BE2C (cell line): ENCODE data around the gene NACC1.

Experiments
- DNase-seq: peaks from one replicate; pipeline ENCODE4 v3.0.0-alpha.2; 2020
- H3K27me3 ChIP-seq: fragments of 250-450 bp; sonication (Bioruptor Pico); 2 replicates; pipeline ENCODE4 v1.5.1; 2020; ENCODE audit warnings: mild to moderate bottlenecking
- H3K36me3 ChIP-seq: fragments of 250-450 bp; sonication (Bioruptor Pico); 2 replicates; pipeline ENCODE4 v1.5.1; 2020; ENCODE audit warnings: mild to moderate bottlenecking
- H3K4me1 ChIP-seq: fragments of 250-450 bp; sonication (Bioruptor Pico); 2 replicates; pipeline ENCODE4 v1.5.1; 2020
- H3K4me3 ChIP-seq: 2 replicates; pipeline ENCODE4 v1.5.1; 2011; ENCODE audit warnings: low read depth, low read length
- H3K9me3 ChIP-seq: fragments of 250-450 bp; sonication (Bioruptor Pico); 2 replicates; pipeline ENCODE4 v1.5.1; 2020
- TF ChIP-seq, protein P1 (sequence below): IDR thresholded peaks from 2 replicates; pipeline ENCODE4 v1.5.1; 2012; ENCODE audit warnings: mild to moderate bottlenecking, low read depth, low read length

Gene NACC1

DNA sequence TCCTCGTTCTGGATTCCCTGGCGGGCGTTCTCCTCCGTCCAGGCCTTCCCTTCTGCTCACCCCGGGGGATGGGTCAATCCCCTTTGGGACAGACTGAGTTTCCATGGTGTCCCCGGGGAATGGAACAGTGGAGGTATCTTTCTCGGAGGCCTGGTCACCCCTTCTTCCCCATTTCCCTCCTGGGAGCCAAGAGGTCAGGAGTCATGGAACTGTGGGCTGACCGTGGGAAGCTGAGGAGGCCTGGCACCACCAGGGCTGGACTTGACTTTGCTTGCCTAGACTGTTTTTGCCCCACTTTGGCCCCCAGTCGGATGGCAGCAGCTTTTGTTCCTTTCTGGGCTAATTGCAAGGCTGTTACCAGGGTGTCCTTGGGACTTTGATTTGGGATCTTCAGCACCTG, 2.0 kb downstream of the NACC1 start:
- no peak for DNase-seq
- Histone ChIP-seq H3K4me1 (peaks cover 5% of the 10 kb centered on the region), H3K27me3 (no peaks in the 10 kb centered on the region), H3K4me3 (no peak overlapping the region; the same call in 1 of the 2 replicates), H3K36me3 (peaks cover 18% of the 10 kb centered on the region), H3K9me3 (no peaks in the 10 kb centered on the region)
- TF ChIP-seq, protein P1, sequence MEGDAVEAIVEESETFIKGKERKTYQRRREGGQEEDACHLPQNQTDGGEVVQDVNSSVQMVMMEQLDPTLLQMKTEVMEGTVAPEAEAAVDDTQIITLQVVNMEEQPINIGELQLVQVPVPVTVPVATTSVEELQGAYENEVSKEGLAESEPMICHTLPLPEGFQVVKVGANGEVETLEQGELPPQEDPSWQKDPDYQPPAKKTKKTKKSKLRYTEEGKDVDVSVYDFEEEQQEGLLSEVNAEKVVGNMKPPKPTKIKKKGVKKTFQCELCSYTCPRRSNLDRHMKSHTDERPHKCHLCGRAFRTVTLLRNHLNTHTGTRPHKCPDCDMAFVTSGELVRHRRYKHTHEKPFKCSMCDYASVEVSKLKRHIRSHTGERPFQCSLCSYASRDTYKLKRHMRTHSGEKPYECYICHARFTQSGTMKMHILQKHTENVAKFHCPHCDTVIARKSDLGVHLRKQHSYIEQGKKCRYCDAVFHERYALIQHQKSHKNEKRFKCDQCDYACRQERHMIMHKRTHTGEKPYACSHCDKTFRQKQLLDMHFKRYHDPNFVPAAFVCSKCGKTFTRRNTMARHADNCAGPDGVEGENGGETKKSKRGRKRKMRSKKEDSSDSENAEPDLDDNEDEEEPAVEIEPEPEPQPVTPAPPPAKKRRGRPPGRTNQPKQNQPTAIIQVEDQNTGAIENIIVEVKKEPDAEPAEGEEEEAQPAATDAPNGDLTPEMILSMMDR: no peak

DNA sequence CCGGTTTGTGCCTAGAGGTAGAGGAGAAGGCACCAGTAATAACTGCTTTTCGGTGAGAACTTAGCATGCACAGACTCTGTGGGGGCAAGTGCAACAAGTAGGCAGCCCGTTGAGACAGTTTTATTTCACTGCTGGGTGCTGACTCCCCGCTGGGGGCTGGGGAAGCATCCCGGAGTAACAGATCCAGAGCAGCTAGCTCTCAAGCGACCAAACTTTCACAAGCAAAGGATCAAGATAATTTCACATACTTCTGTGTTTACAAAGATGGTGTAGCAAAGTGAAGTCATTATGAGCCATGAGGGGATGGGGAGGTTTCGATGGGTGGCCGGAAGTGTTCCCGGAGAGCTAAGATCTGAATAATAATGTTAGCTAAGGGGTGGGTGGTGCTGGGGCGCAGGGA, 2.8 kb downstream of the NACC1 start:
- Histone ChIP-seq H3K9me3 (no peaks in the 10 kb centered on the region), H3K4me3 (no peak overlapping the region), H3K36me3 (peaks cover 19% of the 10 kb centered on the region), H3K4me1 (no peaks in the 10 kb centered on the region), H3K27me3 (no peaks in the 10 kb centered on the region)
- TF ChIP-seq, protein P1: no peak
- no peak for DNase-seq

DNA sequence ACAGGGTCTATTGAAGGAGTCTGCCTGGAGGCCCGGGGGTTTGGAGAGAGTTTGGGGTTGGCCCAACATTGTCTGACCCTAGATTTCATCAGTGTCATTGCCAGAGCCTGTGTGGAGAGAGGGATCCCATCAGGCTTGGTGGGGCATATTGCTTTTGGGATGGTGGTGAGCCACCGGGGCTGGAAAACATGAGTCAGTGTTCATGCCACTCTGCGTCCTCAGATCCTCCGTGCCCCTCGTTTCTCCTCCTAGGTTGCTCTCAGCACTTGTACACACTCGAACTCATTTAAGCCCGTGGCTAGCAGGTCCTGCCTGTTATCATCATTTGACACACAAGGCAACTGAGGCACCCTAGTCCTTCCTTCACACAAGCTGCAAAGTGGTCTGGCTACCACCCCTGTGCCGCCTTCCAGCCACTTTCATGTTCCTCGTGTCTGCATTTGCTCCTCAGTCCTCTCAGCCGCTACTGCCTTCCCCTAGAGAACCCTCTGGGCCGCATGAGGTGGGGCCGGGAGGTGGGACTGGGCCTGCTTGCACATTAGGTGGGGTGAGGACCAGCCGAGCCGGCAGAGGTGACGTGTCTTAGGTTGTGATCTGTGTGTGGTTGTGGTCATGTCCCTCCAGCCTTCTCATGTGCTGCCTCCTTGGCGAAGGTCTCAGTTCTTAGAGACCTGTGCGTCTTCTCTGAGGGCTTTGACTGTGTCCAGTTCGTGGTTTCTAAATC, 3.6 kb downstream of the NACC1 start:
- no peak for DNase-seq
- Histone ChIP-seq H3K9me3 (no peaks in the 10 kb centered on the region), H3K4me3 (no peak overlapping the region), H3K27me3 (no peaks in the 10 kb centered on the region), H3K4me1 (no peaks in the 10 kb centered on the region), H3K36me3 (peaks cover 26% of the 10 kb centered on the region)
- TF ChIP-seq, protein P1: no peak

DNA sequence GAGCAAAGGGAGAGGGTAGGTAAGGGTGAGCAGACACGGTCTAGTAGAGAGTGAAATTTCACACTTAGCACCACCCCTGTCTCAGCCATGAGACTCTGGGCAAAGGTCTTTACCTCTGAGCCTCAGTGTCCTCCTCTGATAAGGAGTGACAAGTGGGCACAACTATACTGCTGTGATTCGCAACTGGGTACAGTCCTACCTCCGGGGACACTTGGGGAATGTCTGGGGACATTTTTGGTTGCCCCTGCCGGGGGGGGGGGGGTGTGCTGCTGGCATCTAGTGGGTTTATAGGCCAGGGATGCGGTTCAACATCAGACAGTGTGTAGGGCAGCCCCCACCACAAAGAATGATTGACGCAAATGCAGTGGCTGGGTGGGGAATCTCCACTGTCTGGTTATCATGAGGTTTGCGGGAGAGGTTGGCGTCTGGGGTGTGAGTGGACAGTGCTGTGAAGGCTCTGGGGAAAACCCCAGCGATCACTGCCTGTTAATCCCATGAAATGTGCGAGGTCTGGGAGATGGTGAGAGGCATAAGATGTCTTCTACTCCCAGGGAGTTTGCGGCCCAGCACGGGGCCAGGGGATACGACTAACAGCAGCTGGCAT, 4.3 kb downstream of the NACC1 start:
- Histone ChIP-seq H3K27me3 (no peaks in the 10 kb centered on the region), H3K4me3 (no peak overlapping the region), H3K9me3 (no peaks in the 10 kb centered on the region), H3K36me3 (peaks cover 26% of the 10 kb centered on the region), H3K4me1 (no peaks in the 10 kb centered on the region)
- DNase-seq: no peak
- TF ChIP-seq, protein P1: no peak

DNA sequence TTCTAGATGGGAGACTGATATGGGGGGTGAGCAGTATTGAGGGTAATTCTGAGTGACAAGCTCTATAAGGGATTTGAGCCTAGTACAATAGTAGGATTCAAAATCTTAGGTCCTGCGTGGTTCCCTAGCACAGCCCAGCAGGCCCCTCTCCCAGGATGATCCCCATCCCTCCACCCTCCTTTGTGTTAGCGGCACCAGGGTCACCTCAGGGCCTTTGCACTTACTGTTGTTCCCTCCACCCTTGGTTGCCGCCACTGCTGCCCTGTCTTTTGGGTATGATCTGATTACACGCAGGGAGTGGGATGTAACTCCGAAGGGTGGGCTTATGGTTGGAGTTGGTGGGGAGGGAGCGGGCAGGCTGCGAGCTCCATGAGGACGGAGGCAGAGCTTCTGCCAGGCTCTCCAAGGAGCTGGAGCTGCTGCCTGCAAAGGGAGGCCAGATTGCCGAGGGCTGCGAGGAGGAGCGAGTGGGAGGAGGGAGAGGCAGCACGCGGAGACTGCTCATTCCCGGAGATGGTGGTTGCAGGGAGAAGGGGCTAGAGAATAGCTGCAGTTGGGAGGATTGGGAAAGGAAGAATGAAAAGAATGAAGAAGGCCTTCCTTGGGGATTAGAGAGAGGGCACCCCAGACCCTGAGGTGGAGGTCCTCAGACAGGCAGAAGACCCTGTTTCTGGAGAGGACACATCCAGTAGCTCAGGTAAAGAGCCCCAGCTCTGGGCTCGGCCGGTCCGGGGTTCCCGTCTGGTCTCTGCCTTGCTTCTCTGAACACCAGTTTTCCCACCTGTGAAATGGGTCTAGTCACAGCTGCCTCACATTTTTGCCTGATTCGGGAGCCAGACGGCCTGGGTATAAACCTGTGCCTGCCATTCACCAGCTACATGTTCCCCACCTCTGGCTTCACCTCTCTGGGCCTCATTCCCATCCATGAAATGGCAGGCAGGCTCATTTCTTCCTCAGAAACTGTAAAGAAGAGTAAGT, 5.2 kb downstream of the NACC1 start:
- TF ChIP-seq, protein P1: no peak
- H3K36me3 ChIP-seq: peaks cover 26% of the 10 kb centered on the region
- no peak overlapping the region for H3K4me3 ChIP-seq
- no peak for DNase-seq
- H3K9me3 ChIP-seq: no peaks in the 10 kb centered on the region
- no peaks in the 10 kb centered on the region for H3K4me1 ChIP-seq
- H3K27me3 ChIP-seq: no peaks in the 10 kb centered on the region
